Thyroid gland (tissue), 4 donors: ENCODE measurements around the gene MPP2.

Source experiments
- CTCF ChIP-seq, 6 experiments: fragments of 200-600 bp in 3 of 6; fragments of 450-650 bp in 3 of 6; sonication (generic) in 3 of 6; IDR thresholded peaks; one replicate each; pipeline ENCODE4 v1.5.1; 2016 to 2019; ENCODE audit warnings: antibody characterized with exemption in 6 of 6, mild to moderate bottlenecking in 2 of 6, inconsistent platforms in 1 of 6, moderate library complexity in 1 of 6
- POLR2A ChIP-seq, 2 donors: fragments of 450-650 bp; IDR thresholded peaks; one replicate each; pipeline ENCODE4 v1.6.1; 2017; ENCODE audit warnings: antibody characterized with exemption in 2 of 2, mild to moderate bottlenecking in 2 of 2, moderate library complexity in 1 of 2

GRCh38 chr17:43852571-43852970 is 54.8 kb downstream of the MPP2 start:
- TF ChIP-seq CTCF (IDR thresholded peaks at IDR 0.05) (no peak), POLR2A (IDR thresholded peaks at IDR 0.05) (no peak)
